ENCODE results near the gene B3GALT2. TPM values are rescaled to one million over a fixed set of nuclear protein-coding genes. Genes with fewer than 3 reads are reported as not detected.

B3GALT2 gene
- total RNA-seq, 4 donors from 2014 or later = 0.11 TPM; not detected in 3

GRCh38 chr1:193156117-193156821, 30.1 kb downstream of the B3GALT2 start:
- ATAC-seq = no peak
- intact Hi-C loops (cut with DNase I; ENCODE audit: low total_unique reads) (no loop called here), in situ Hi-C loops (cut with MboI; ENCODE audit: low sequenced_read_pairs in 4 of 4) (no loop called here)
- peaks cover 0 to 28% of the 10 kb centered on the region in 2 donors for H3K36me3 ChIP-seq
- DNase-seq = no peak
- H3K4me1 ChIP-seq = peaks cover 0 to 6% of the 10 kb centered on the region in 2 donors
- no peak for TF ChIP-seq POLR2A (IDR thresholded peaks at IDR 0.05)
- TF ChIP-seq, protein P1, sequence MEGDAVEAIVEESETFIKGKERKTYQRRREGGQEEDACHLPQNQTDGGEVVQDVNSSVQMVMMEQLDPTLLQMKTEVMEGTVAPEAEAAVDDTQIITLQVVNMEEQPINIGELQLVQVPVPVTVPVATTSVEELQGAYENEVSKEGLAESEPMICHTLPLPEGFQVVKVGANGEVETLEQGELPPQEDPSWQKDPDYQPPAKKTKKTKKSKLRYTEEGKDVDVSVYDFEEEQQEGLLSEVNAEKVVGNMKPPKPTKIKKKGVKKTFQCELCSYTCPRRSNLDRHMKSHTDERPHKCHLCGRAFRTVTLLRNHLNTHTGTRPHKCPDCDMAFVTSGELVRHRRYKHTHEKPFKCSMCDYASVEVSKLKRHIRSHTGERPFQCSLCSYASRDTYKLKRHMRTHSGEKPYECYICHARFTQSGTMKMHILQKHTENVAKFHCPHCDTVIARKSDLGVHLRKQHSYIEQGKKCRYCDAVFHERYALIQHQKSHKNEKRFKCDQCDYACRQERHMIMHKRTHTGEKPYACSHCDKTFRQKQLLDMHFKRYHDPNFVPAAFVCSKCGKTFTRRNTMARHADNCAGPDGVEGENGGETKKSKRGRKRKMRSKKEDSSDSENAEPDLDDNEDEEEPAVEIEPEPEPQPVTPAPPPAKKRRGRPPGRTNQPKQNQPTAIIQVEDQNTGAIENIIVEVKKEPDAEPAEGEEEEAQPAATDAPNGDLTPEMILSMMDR (IDR thresholded peaks at IDR 0.05 in 4 of 5, conservative IDR thresholded peaks at IDR 0.05 in 1 of 5) = no peak
- H3K9me3 ChIP-seq = no peaks in the 10 kb centered on the region
- H3K4me3 ChIP-seq = no peak overlapping the region
- H3K27ac ChIP-seq = no peak overlapping the region
- H3K27me3 ChIP-seq = no peaks in the 10 kb centered on the region

- Histone ChIP-seq H3K4me3 (no peak overlapping the region), H3K4me1 (no peaks in the 10 kb centered on the region), H3K9me3 (no peaks in the 10 kb centered on the region), H3K27me3 (no peaks in the 10 kb centered on the region), H3K27ac (no peak overlapping the region), H3K36me3 (peaks cover 0 to 42% of the 10 kb centered on the region in 2 donors)
- intact Hi-C loops (cut with DNase I; ENCODE audit: low total_unique reads) (no loop called here), in situ Hi-C loops (cut with MboI; ENCODE audit: low sequenced_read_pairs in 4 of 4) (no loop called here)
- ATAC-seq = no peak
- TF ChIP-seq, protein P1 (IDR thresholded peaks at IDR 0.05 in 4 of 5, conservative IDR thresholded peaks at IDR 0.05 in 1 of 5) = no peak
- no peak for TF ChIP-seq POLR2A (IDR thresholded peaks at IDR 0.05)
- DNase-seq = no peak
Measured at GRCh38 chr1:193144999-193145398, 41.4 kb downstream of the B3GALT2 start.

- H3K36me3 ChIP-seq = peaks cover 0 to 46% of the 10 kb centered on the region in 2 donors
- H3K4me1 ChIP-seq = no peaks in the 10 kb centered on the region
- TF ChIP-seq POLR2A (IDR thresholded peaks at IDR 0.05) = no peak
- TF ChIP-seq, protein P1 (IDR thresholded peaks at IDR 0.05 in 4 of 5, conservative IDR thresholded peaks at IDR 0.05 in 1 of 5) = no peak
- ATAC-seq (no peak), DNase-seq (no peak)
- H3K4me3 ChIP-seq = no peak overlapping the region
- H3K27ac ChIP-seq = no peak overlapping the region
- no peaks in the 10 kb centered on the region for H3K9me3 ChIP-seq
- no peaks in the 10 kb centered on the region for H3K27me3 ChIP-seq
- intact Hi-C loops (cut with DNase I; ENCODE audit: low total_unique reads) = no loop called here
- in situ Hi-C loops (cut with MboI; ENCODE audit: low sequenced_read_pairs in 4 of 4) = no loop called here
Measured at GRCh38 chr1:193144361-193144938, 42.0 kb downstream of the B3GALT2 start.

GRCh38 chr1:193143285-193143684, 43.1 kb downstream of the B3GALT2 start:
- ATAC-seq = no peak
- no peak for DNase-seq
- peaks cover 0 to 44% of the 10 kb centered on the region in 2 donors for H3K36me3 ChIP-seq
- no peak overlapping the region for H3K27ac ChIP-seq
- H3K27me3 ChIP-seq = no peaks in the 10 kb centered on the region
- H3K4me1 ChIP-seq = no peaks in the 10 kb centered on the region
- no peaks in the 10 kb centered on the region for H3K9me3 ChIP-seq
- intact Hi-C loops (cut with DNase I; ENCODE audit: low total_unique reads) (no loop called here), in situ Hi-C loops (cut with MboI; ENCODE audit: low sequenced_read_pairs in 4 of 4) (no loop called here)
- TF ChIP-seq, protein P1 (IDR thresholded peaks at IDR 0.05 in 4 of 5, conservative IDR thresholded peaks at IDR 0.05 in 1 of 5) = no peak
- TF ChIP-seq POLR2A (IDR thresholded peaks at IDR 0.05) = no peak
- no peak overlapping the region for H3K4me3 ChIP-seq

Data from gastrocnemius medialis (tissue), 4 donors.